Stimulated activated CD4-positive, alpha-beta T cell treated with anti-CD3 and anti-CD28 coated beads, Interleukin-1b, Interleukin-23, amount 100 ng/mL, for 1 hour (primary cell): ENCODE measurements around the gene C2CD2L.
"Not testable (repeated sequence)": the region's sequence is repeated elsewhere in the genome, so short reads cannot be mapped to it uniquely, and the experiment has no call there.

Source experiments
- DNase-seq, 2 donors: peaks; one replicate each; pipeline ENCODE4 v3.0.0-alpha.2; 2020; ENCODE audit warnings: low read depth in 2 of 2

Gene C2CD2L

DNA sequence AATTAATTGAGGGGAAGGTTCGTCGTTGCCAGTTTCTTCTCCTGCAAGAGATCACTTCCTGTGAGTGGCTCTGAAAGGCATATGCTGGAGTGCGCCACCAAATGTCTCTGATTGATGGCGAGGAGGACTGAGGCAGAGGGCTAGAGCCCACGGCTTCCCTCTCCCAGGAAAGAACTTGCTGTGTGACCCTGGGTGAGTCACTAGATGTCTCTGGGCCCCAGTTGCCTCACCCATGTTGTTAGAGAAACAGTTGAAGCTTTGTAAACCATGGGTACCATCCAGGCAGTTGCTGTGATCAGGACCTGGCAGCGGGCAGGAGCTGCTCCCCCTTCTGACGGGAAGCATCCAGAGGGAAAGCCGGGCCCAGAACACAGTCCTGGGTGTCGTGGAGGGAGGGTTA, 44.9 kb downstream of the C2CD2L start:
- no peak for DNase-seq

DNA sequence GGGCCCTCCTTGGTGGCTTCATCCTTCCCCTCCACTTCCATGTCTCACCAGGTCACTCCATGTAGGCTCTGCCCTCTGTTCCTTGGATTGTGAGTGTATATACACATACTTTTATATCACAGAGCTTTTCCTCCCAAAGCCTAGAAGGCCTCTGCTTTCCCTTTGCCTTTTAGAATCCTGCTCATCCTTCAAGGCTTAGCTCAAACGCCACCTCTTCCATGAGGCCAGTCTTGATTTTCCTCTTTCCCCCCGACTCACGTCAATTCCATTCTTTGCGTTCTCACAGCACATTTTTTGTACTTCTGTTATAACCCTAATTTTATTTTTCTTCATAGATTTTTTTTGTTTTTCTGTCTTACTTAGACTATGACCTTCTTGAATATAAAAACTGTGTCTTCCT, 45.5 kb downstream of the C2CD2L start:
- DNase-seq: no peak

DNA sequence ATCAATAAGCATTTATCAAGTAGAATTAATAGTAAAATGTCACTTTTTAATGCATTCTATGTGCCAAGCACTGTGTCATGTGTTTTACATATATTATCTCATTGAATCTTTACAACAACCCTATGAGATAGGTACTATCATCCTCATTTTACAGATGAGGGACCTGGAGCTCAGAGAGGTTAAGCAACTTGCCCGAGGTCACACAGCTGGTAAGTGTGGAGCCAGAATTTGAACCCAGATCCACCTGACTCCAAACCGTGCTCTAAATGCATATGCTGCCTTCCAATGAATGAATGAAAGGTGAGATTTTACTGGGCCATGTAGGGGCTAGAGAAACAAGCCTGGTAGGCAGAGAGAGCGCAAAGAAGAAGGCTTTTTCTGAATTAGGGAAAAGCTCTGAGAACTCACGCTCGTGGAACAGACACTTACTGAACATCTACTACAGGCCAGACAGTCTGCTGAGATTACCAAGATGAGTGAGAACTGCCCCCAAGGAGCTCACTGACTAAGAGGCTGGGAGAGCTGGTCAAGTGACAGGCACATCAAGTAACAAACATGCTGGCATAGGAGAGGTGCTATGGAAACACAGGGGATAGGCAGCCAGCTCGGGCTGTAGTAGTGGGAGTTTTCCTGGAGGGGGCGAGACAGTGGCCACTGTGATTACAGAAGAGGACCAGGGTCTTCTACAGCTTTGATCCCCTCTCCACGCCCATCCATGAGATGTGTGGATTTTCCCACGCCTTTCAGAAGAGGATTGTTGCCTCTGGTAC, 46.1 kb downstream of the C2CD2L start:
- no peak for DNase-seq

DNA sequence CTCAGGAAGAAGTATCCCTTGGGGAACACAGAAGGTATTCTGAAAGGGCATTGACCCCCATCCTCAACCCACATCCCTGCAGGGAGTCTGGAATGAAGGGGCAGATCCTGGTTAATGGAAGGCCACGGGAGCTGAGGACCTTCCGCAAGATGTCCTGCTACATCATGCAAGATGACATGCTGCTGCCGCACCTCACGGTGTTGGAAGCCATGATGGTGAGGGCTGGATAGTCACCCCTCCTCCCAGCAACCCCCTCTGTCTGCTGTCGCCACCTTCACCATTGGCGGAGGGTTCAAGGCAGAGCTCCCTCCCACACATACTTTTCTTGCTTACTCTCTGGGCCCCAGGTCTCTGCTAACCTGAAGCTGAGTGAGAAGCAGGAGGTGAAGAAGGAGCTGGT, 47.0 kb downstream of the C2CD2L start:
- DNase-seq: no peak

DNA sequence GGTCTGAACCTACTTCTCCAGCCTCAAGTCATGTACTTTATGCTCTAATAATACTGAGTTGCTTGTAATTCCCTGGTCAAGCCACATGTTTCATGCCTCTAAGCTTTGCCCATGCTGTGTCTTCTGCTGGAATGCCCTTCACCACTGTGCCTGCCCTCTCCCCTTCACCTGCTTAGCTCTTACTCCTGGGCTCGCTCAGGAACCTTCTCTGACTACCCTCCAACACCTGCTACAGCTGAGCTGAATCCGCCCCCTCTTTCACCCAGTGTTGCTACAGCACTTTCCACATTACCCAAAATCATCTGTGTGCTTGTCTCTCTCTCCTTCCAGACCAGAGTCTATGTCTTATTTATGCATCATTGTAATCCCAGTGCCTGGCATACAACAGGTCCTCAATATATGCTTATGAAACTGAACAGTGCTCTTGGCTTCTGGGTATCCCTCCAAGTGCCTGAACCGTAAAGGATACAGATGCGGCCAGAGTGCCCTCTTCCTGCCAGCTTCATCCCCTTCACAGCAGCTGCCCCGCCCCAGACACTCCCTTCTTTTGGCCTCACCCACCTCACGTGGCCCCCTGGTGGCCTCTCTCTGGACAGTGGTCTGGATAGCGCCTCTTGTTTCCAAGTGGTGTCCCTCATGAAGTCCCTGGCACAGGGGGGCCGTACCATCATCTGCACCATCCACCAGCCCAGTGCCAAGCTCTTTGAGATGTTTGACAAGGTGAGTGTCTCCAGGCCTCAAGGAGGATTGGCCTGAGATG, 48.8 kb downstream of the C2CD2L start:
- no peak for DNase-seq

DNA sequence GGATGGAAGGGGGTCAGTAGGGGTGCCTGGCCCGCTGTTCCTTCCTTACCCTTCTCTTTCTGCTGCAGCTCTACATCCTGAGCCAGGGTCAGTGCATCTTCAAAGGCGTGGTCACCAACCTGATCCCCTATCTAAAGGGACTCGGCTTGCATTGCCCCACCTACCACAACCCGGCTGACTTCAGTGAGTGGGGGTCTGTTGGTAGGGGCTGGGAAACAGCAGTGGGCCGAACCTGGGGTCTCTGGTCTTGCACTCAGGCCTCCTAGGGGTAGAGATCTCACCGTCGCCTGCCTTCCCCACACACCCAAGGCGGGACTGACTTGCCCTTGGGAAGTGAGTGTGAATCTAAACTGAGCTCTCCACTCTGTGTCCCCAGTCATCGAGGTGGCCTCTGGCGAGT, 49.4 kb downstream of the C2CD2L start:
- no peak for DNase-seq

DNA sequence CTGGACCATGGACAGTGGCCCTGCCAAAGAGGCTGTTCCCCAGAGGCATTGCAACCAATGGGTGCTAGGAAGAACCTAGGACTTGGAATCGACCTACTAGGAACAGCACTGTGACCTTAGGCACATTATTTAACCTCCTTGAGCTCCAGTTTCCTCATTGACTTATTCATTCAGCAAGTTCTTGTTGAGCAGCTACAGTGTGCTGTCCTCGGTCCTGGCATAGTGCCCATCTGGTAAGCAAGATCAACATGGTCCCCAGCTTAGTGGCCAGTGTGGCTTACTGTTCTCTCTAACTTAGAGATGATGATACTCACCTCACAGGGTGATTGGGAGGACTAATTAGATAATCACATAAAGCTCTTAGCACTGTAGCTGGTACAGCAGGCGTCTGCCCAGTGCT, 49.9 kb downstream of the C2CD2L start:
- no peak for DNase-seq

DNA sequence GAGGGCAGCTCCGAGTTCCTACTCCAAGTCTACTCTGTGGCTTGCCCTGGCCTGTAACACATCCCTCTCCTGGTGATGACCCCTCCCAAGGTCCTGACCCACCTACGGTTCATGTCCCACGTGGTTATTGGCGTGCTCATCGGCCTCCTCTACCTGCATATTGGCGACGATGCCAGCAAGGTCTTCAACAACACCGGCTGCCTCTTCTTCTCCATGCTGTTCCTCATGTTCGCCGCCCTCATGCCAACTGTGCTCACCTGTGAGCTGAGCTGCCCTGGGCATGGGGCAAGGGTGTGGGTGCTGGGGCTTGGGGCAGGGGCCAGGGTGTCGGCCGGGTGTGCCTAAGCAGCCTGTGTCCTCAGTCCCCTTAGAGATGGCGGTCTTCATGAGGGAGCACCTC, 51.3 kb downstream of the C2CD2L start:
- no peak for DNase-seq

DNA sequence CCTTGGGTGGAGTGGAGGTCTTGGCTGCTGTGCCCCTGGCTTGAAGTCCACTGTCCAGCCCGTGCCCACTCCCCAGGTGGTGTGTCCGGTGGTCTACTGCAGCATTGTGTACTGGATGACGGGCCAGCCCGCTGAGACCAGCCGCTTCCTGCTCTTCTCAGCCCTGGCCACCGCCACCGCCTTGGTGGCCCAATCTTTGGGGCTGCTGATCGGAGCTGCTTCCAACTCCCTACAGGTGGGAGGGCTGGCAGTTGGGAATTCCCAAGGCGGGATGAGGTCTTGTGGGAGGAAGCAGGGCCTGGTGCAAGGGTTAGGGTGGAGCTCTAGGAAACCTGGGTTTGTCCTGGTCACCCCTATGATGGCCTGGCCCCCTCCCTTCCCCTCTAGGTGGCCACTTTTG, 53.0 kb downstream of the C2CD2L start:
- no peak for DNase-seq

DNA sequence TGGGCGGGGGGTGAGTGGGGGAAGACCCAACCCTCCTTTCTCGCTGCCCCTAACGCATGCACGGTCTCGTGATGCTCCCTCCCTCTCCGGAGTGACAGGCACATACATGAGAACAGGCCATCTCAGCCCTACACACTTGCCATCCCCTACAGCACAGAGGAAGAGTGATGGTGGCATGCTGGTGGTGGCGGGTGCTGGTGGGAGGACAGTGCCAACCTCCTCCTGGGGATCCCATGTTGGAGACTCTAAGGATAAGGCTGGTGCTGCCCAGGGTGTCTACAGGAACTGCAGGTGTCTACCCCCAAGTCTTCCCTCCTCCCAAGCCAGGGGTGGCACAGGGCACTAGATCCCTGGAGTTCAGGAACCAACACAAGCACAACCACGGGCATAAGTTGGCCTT, 54.7 kb downstream of the C2CD2L start:
- no peak for DNase-seq

DNA sequence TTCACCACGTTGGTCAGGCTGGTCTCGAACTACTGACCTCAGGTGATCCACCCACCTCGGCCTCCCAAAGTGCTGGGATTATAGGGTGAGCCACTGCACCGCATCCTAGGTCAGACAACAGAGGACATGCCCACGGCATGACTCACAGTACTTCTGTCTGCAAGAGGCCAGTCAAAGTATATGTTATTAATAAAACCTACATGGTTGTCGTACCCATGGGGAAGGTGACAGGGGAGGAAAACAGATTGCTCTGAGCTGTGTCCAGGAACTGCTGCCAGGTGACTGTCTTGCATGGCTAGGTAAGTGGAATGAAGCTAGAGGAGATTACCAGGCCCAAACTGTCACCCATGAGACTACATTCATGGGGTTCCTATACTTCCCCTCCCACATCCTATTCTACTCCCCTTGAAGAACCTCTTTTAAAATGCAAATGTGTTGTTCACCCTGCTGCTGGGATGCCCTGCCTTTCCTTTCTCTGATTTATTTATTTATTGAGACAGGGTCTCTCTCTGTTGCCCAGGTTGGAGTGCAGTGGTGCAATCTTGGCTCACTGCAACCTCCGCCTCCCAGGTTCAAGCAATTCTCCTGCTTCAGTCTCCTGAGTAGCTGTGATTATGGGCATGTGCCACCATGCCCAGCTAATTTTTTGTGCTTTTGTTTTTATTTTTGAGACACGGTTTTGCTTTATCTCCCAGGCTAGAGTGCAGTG, 59.4 kb downstream of the C2CD2L start:
- DNase-seq: no peak

DNA sequence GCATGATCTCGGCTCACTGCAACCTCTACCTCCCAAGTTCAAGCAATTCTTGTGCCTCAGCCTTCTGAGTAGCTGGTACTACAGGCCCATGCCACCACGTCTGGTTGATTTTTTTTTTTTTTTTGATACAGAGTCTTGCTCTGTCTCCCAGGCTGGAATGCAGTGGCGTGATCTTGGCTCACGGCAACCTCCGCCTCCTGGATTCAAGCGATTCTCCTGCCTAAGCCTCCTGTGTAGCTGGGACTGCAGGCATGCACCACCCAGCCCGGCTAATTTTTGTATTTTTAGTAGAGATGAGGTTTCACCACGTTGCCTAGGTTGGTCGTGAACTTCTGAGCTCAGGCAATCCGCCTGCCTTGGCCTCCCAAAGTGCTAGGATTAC, 59.9 kb downstream of the C2CD2L start:
- DNase-seq: not testable (repeated sequence)

DNA sequence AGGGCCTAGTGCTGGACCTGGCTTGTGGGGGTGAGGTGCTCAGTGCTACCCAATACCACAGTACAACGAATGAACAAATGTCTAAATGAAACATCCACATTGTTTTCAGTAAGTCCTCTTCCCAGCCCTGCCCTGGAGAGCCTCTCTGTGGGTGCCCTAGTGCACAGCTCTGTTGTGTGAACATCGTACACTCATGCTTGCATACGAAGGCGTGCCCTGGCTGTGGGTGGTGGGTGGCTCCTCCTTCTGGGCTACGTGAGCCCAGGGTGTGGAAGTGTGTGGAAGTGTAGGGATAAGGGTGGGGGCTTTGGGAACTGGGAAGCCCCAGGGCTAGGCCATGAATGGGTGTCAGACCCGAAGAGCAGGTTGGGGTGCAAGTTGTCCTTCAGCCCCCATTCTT, 60.8 kb downstream of the C2CD2L start:
- no peak for DNase-seq
